ENCODE measurements around the gene WWC2. TPM values are rescaled to one million over a fixed set of nuclear protein-coding genes. Genes with fewer than 3 reads are reported as not detected.

WWC2 gene
- total and polyA plus RNA-seq, 12 donors, result 6.0 to 37.4 (median 31.2) TPM

- ATAC-seq, result no peak
- Histone ChIP-seq H3K27me3 (no peaks in the 10 kb centered on the region), H3K36me3 (peaks cover 0 to 99% (median 54%) of the 10 kb centered on the region in 9 donors), H3K4me3 (no peak overlapping the region), H3K9me3 (no peaks in the 10 kb centered on the region), H3K27ac (no peak overlapping the region), H3K4me1 (no peaks in the 10 kb centered on the region)
- DNase-seq, result no peak
- intact Hi-C loops (cut with DNase I), result no loop called here
- WGBS, 2 donors, result 92 to 93% methylated on average over 12 of the region's 12 CpGs
- TF ChIP-seq CTCF (IDR thresholded peaks at IDR 0.05), result no peak
These were observed 185.3 kb downstream of the WWC2 start for GRCh38 chr4:183284258-183284785.

- DNase-seq, result no peak
- Histone ChIP-seq H3K36me3 (peaks cover 0 to 100% (median 56%) of the 10 kb centered on the region in 9 donors), H3K4me3 (no peak overlapping the region), H3K4me1 (no peaks in the 10 kb centered on the region), H3K27ac (no peak overlapping the region), H3K9me3 (no peaks in the 10 kb centered on the region), H3K27me3 (no peaks in the 10 kb centered on the region)
- ATAC-seq, result no peak
- WGBS, 2 donors, result 87 to 94% methylated on average over 4 of the region's 4 CpGs
- TF ChIP-seq CTCF (IDR thresholded peaks at IDR 0.05), result no peak
- intact Hi-C loops (cut with DNase I), result no loop called here
These were observed 185.9 kb downstream of the WWC2 start for GRCh38 chr4:183284965-183285364.

- 95 to 98% methylated on average over 7 of the region's 7 CpGs for WGBS, 2 donors
- Histone ChIP-seq H3K36me3 (peaks cover 0 to 100% (median 53%) of the 10 kb centered on the region in 9 donors), H3K9me3 (no peaks in the 10 kb centered on the region), H3K27me3 (no peaks in the 10 kb centered on the region), H3K4me3 (no peak overlapping the region), H3K27ac (no peak overlapping the region), H3K4me1 (no peaks in the 10 kb centered on the region)
- DNase-seq (no peak), ATAC-seq (no peak)
- no peak for TF ChIP-seq CTCF (IDR thresholded peaks at IDR 0.05)
- intact Hi-C loops (cut with DNase I), result no loop called here
These were observed 186.8 kb downstream of the WWC2 start for GRCh38 chr4:183285886-183286285.

GRCh38 chr4:183286590-183287308, 187.7 kb downstream of the WWC2 start:
- DNase-seq (no peak), ATAC-seq (no peak)
- Histone ChIP-seq H3K27ac (no peak overlapping the region), H3K9me3 (no peaks in the 10 kb centered on the region), H3K36me3 (peaks cover 0 to 100% (median 48%) of the 10 kb centered on the region in 9 donors), H3K4me1 (no peaks in the 10 kb centered on the region), H3K4me3 (no peak overlapping the region), H3K27me3 (no peaks in the 10 kb centered on the region)
- intact Hi-C loops (cut with DNase I), result no loop called here
- WGBS, 2 donors, result 97% methylated on average over 11 of the region's 11 CpGs
- TF ChIP-seq CTCF (IDR thresholded peaks at IDR 0.05), result no peak
